Endothelial cell of umbilical vein (primary cell): ENCODE data around the gene ARHGAP10. TPM values are rescaled to one million over a fixed set of nuclear protein-coding genes. Genes with fewer than 3 reads are reported as not detected.

ENCODE experiments used
- BruUV-seq: library from RNA; stranded (reverse); fragments of 400-500 nt; replicated peaks from 2 replicates; lab custom pipeline; 2021; lab: Mats Ljungman, UMichigan
- CTCF ChIA-PET: fragments of 300-600, 350-600 bp; sonication (Branson Sonifier 250); formaldehyde crosslinking; loops from one replicate; lab custom pipeline; 2021; ENCODE audit warnings: antibody characterized with exemption, inconsistent platforms; lab: Charles Lee
- POLR2A ChIA-PET: fragments of 300-600, 350-600 bp; sonication (Branson Sonifier 250); formaldehyde crosslinking; loops from one replicate; lab custom pipeline; 2021; ENCODE audit warnings: antibody characterized with exemption, inconsistent platforms; lab: Charles Lee
- DNase-seq: peaks from one replicate; pipeline ENCODE4 v3.0.0-alpha.2; 2011; ENCODE audit warnings: low read depth, low spot score
- FAIRE-seq: peaks from 2 replicates; lab custom pipeline; 2011; peaks lifted over from hg19 to GRCh38; lab: Jason Lieb, UNC
- H2AFZ ChIP-seq: 2 replicates; pipeline ENCODE4 v1.6.0; 2012; ENCODE audit warnings: low read depth, low read length, control low read depth, inconsistent platforms
- H3K27ac ChIP-seq: 2 replicates; pipeline ENCODE4 v1.5.1; 2011; ENCODE audit warnings: low read depth, mild to moderate bottlenecking, control low read depth, low read length, moderate library complexity; ENCODE audit not compliant: insufficient read depth
- H3K27me3 ChIP-seq, 2 experiments: 2 replicates each; pipeline versions ENCODE4 v1.6.0 to v1.6.1; 2011; ENCODE audit warnings: low read length in 2 of 2, mixed read lengths in 1 of 2; ENCODE audit not compliant: control insufficient read depth in 2 of 2, insufficient read depth in 2 of 2
- H3K36me3 ChIP-seq, 2 experiments: 2 replicates in 1 of 2; 3 replicates in 1 of 2; pipeline ENCODE4 v1.5.1; 2011; ENCODE audit warnings: low read length in 2 of 2, mild to moderate bottlenecking in 1 of 2, moderate library complexity in 1 of 2; ENCODE audit not compliant: control insufficient read depth in 2 of 2, insufficient read depth in 2 of 2; ENCODE audit errors: extremely low read depth in 1 of 2
- H3K4me1 ChIP-seq: 3 replicates; pipeline ENCODE4 v1.5.1; 2011; ENCODE audit warnings: mild to moderate bottlenecking, low read length; ENCODE audit not compliant: control insufficient read depth, insufficient read depth; ENCODE audit errors: extremely low read depth
- H3K4me2 ChIP-seq: 2 replicates; pipeline ENCODE4 v1.6.1; 2011; ENCODE audit warnings: low read length, control low read depth, mixed read lengths; ENCODE audit not compliant: insufficient read depth
- H3K4me3 ChIP-seq, 3 experiments: fragments of 200-600 bp in 1 of 3; sonication (generic), shearing (Covaris generic) in 1 of 3; replicated peaks in 1 of 3; 2 replicates each; pipeline ENCODE4 v1.5.1; 2011 to 2016; ENCODE audit warnings: control low read depth in 3 of 3, low read length in 3 of 3, mild to moderate bottlenecking in 2 of 3, inconsistent platforms in 1 of 3, low read depth in 1 of 3, moderate library complexity in 1 of 3; ENCODE audit not compliant: insufficient read depth in 1 of 3
- H3K79me2 ChIP-seq: 2 replicates; pipeline ENCODE4 v1.6.0; 2012; ENCODE audit warnings: low read length, inconsistent platforms; ENCODE audit not compliant: control insufficient read depth, insufficient read depth
- H3K9ac ChIP-seq: replicated peaks from 2 replicates; pipeline ENCODE3; 2011; ENCODE audit warnings: low read length, control low read depth; ENCODE audit not compliant: insufficient read depth; ENCODE audit errors: extremely low read depth
- H3K9me1 ChIP-seq: replicated peaks from 3 replicates; pipeline ENCODE4 v1.6.0; 2011; ENCODE audit warnings: mild to moderate bottlenecking, low read length; ENCODE audit not compliant: control insufficient read depth, insufficient read depth; ENCODE audit errors: extremely low read depth
- H3K9me3 ChIP-seq: replicated peaks from 2 replicates; pipeline ENCODE4 v1.5.1; 2012; ENCODE audit warnings: low read length, inconsistent platforms; ENCODE audit not compliant: control insufficient read depth, insufficient read depth
- H4K20me1 ChIP-seq: replicated peaks from 2 replicates; pipeline ENCODE3; 2011; ENCODE audit warnings: mild to moderate bottlenecking, low read length; ENCODE audit not compliant: control insufficient read depth, insufficient read depth; ENCODE audit errors: extremely low read depth
- CTCF ChIP-seq, 2 donors: IDR thresholded peaks; 1 replicate in 1 of 2; 2 replicates in 1 of 2; pipeline ENCODE4 v1.5.1; 2011; ENCODE audit warnings: low read length in 2 of 2, mild to moderate bottlenecking in 2 of 2, moderate library complexity in 2 of 2, control low read depth in 1 of 2, inconsistent platforms in 1 of 2, low read depth in 1 of 2; ENCODE audit not compliant: insufficient read depth in 1 of 2; ENCODE audit errors: extremely low read depth in 1 of 2
- EZH2 ChIP-seq: IDR thresholded peaks from 2 replicates; pipeline ENCODE4 v1.6.1; 2012; ENCODE audit warnings: borderline replicate concordance, low read depth, mild to moderate bottlenecking, moderate library complexity, low read length, inconsistent platforms; ENCODE audit not compliant: severe bottlenecking
- FOS ChIP-seq: IDR thresholded peaks from 2 replicates; pipeline ENCODE4 v1.6.1; 2011; ENCODE audit warnings: mild to moderate bottlenecking, low read length, moderate library complexity, borderline replicate concordance; ENCODE audit not compliant: insufficient read depth
- GATA2 ChIP-seq: IDR thresholded peaks from 2 replicates; pipeline ENCODE4 v1.7.0; 2011; ENCODE audit warnings: low read depth, mild to moderate bottlenecking, moderate library complexity, mixed read lengths, low read length; ENCODE audit not compliant: insufficient read length, insufficient read depth
- JUN ChIP-seq: IDR thresholded peaks from 2 replicates; pipeline ENCODE4 v1.6.1; 2011; ENCODE audit warnings: borderline replicate concordance, low read depth; ENCODE audit not compliant: insufficient read length, insufficient read depth
- MYC ChIP-seq: IDR thresholded peaks from one replicate; pipeline ENCODE4 v1.6.1; 2011; ENCODE audit warnings: mild to moderate bottlenecking, low read depth, low read length
- POLR2A ChIP-seq: IDR thresholded peaks from 2 replicates; pipeline ENCODE4 v1.6.1; 2012; ENCODE audit warnings: low read depth, mild to moderate bottlenecking, control low read depth, low read length
- POLR2AphosphoS5 ChIP-seq: IDR thresholded peaks from 2 replicates; pipeline ENCODE4 v1.6.1; 2012; ENCODE audit warnings: low read depth, mild to moderate bottlenecking, control low read depth, low read length, moderate library complexity; ENCODE audit not compliant: insufficient read depth
- dilution Hi-C: fragments of 300-500 bp; cut with MboI; formaldehyde crosslinking; loops from one replicate; pipeline ENCODE4 v1.15.0; 2019; ENCODE audit warnings: low sequenced_read_pairs; ENCODE audit not compliant: extremely low pct_ligation_motif_present
- intact Hi-C: fragments of 100-400 bp; cut with micrococcal nuclease; formaldehyde crosslinking; loops from one replicate; pipeline ENCODE4 v1.10.0; 2022
- polyA plus RNA-seq, 4 experiments: library from polyadenylated mRNA; depleted of rRNA in 3 of 4; stranded (reverse) in 3 of 4; unstranded in 1 of 4; fragments of >200 nt; gene quantifications; 2 replicates each; pipeline versions ENCODE4 v1.2.1 to v1.2.3, GENCODE V29; 2011 to 2012; ENCODE audit warnings: missing spikeins in 1 of 4
- total RNA-seq: library from RNA; stranded (reverse); gene quantifications from 2 replicates; pipeline ENCODE4 v1.2.3, GENCODE V29; 2021
- TF ChIP-seq, protein P1 (sequence below): IDR thresholded peaks from 2 replicates; pipeline ENCODE4 v1.6.1; 2011; ENCODE audit not compliant: insufficient read depth, insufficient read length

Gene ARHGAP10
- total and polyA plus RNA-seq, 2 donors (not counting 3 experiments of a cell fraction or from before 2014, with no cell fraction given): 20.4 to 36.7 TPM

DNA sequence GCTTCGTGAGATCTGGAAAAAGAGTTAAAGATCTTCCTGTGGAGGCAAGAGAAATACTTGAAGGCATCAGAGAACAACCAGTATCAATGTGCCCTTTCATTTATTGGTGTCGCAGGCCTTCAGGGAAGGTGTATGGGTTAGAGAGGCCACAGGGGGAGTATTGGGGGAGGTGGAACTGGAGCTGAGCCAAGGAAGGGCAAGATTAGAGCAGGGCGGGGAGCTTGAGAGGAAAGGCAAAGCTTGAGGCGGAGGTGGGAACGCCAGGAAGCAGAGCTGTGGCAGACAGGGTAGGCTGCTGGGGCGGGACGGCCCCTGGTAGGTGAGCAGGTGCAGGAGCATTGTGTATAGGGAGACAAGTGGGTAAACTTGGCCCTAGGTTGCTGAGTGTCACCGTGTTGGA, 329.9 kb downstream of the ARHGAP10 start:
- H3K9ac ChIP-seq: no peak overlapping the region
- intact Hi-C loops: no loop called here

More for the DNA sequence above, 329.9 kb downstream of the ARHGAP10 start:
- Histone ChIP-seq H3K4me3 (no peak overlapping the region), H3K36me3 (peaks cover 2 to 3% of the 10 kb centered on the region in 2 experiments), H3K27ac (no peak overlapping the region), H4K20me1 (no peaks in the 10 kb centered on the region), H3K4me1 (no peaks in the 10 kb centered on the region), H3K27me3 (no peaks in the 10 kb centered on the region), H3K79me2 (no peaks in the 10 kb centered on the region), H3K9me1 (no peaks in the 10 kb centered on the region), H2AFZ (no peak overlapping the region), H3K9me3 (no peaks in the 10 kb centered on the region), H3K4me2 (no peak overlapping the region)
- FAIRE-seq: no peak
- POLR2A ChIA-PET: no interaction called here
- dilution Hi-C loops: no loop called here
- TF ChIP-seq CTCF (IDR thresholded peaks at IDR 0.05; ENCODE audit: extremely low read depth in 1 of 2, insufficient read depth in 1 of 2, low read depth in 1 of 2, low read length in 2 of 2): no peak
- no peak for TF ChIP-seq EZH2
- no peak for TF ChIP-seq MYC
- TF ChIP-seq GATA2: no peak
- no peak for TF ChIP-seq FOS
- no peak for TF ChIP-seq POLR2A
- TF ChIP-seq POLR2AphosphoS5: no peak
- TF ChIP-seq JUN: no peak
- TF ChIP-seq, protein P1, sequence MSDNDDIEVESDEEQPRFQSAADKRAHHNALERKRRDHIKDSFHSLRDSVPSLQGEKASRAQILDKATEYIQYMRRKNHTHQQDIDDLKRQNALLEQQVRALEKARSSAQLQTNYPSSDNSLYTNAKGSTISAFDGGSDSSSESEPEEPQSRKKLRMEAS: no peak
- no TSS peak for BruUV-seq
- CTCF ChIA-PET: interaction anchor here (1.3 kb wide), 1 partner anchor 195 kb away, joined by 4 read pairs; no protein-coding TSS in a partner anchor
- DNase-seq: no peak
